A549 (cell line): Measurements from ENCODE around the gene CREB5. TPM values are rescaled to one million over a fixed set of nuclear protein-coding genes. Genes with fewer than 3 reads are reported as not detected.

Experiments used
- ATAC-seq, 2 experiments: fragments of 200-7000 bp in 1 of 2; fragments of >200 bp in 1 of 2; cut with Nextera tagmentation in 1 of 2; cut with Tn5 transposase in 1 of 2; 3 replicates each; pipeline versions ENCODE4 v1.8.0 to v1.9.1; 2018 to 2020; ENCODE audit warnings: mild to moderate bottlenecking in 1 of 2, moderate library complexity in 1 of 2
- CTCF ChIA-PET: fragments of 300-600 bp; sonication (Branson Sonifier 250); formaldehyde crosslinking; extraction: SDS; loops from one replicate; lab custom pipeline; 2021; ENCODE audit warnings: antibody characterized with exemption, inconsistent platforms; lab: Yijun Ruan, JAX
- POLR2A ChIA-PET: fragments of 350-600 bp; formaldehyde crosslinking; extraction: SDS; loops from one replicate; lab custom pipeline; 2021; ENCODE audit warnings: antibody characterized with exemption, inconsistent platforms; lab: Yijun Ruan, JAX
- DNase-seq, 2 experiments: peaks; one replicate each; pipeline versions ENCODE4 v3.0.0 to v3.0.0-alpha.2; 2011 to 2016; ENCODE audit warnings: low read depth in 1 of 2, low spot score in 1 of 2
- FAIRE-seq: peaks from 2 replicates; lab custom pipeline; 2011; peaks lifted over from hg19 to GRCh38; lab: Jason Lieb, UNC
- H3K27ac ChIP-seq, 2 experiments: fragments of >200 bp; sonication (Bioruptor Twin); formaldehyde crosslinking; 3 replicates each; pipeline ENCODE4 v1.5.1; 2016 to 2017
- H3K4me1 ChIP-seq: fragments of >200 bp; sonication (Bioruptor Twin); formaldehyde crosslinking; 3 replicates; pipeline ENCODE4 v1.6.1; 2016
- H3K4me2 ChIP-seq: fragments of >200 bp; sonication (Bioruptor Twin); formaldehyde crosslinking; 3 replicates; pipeline ENCODE4 v1.6.1; 2016
- H3K4me3 ChIP-seq: fragments of >200 bp; sonication (Bioruptor Twin); formaldehyde crosslinking; 3 replicates; pipeline ENCODE4 v1.5.1; 2016
- H3K9me3 ChIP-seq: fragments of >200 bp; sonication (Bioruptor Twin); formaldehyde crosslinking; 3 replicates; pipeline ENCODE4 v1.6.1; 2016
- ATOH8 ChIP-seq: fragments of 250-450 bp; sonication (Bioruptor Pico); IDR thresholded peaks from 2 replicates; pipeline ENCODE4 v1.5.0; 2020; ENCODE audit warnings: low read depth, mild to moderate bottlenecking, moderate library complexity
- CEBPB ChIP-seq, 2 experiments: fragments of >200 bp in 1 of 2; sonication (Bioruptor Twin) in 1 of 2; formaldehyde crosslinking in 1 of 2; IDR thresholded peaks; 2 replicates each; pipeline ENCODE4 v1.6.1; 2012 to 2016
- CTCF ChIP-seq: fragments of >200 bp; sonication (Bioruptor Twin); formaldehyde crosslinking; IDR thresholded peaks from 3 replicates; pipeline ENCODE4 v1.5.1; 2016
- EHF ChIP-seq: fragments of 250-450 bp; sonication (Bioruptor Pico); IDR thresholded peaks from 2 replicates; pipeline ENCODE4 v1.5.0; 2020; ENCODE audit warnings: mild to moderate bottlenecking
- EHMT2 ChIP-seq: fragments of 200-600 bp; sonication (generic); IDR thresholded peaks from 2 replicates; pipeline ENCODE4 v1.6.1; 2016; ENCODE audit warnings: antibody characterized with exemption, low read depth, mild to moderate bottlenecking, moderate library complexity
- ELK1 ChIP-seq: fragments of 150-350 bp; IDR thresholded peaks from 2 replicates; pipeline ENCODE4 v1.6.1; 2014; ENCODE audit warnings: low read depth, mild to moderate bottlenecking, low read length
- FOXS1 ChIP-seq: fragments of 250-450 bp; sonication (Bioruptor Pico); IDR thresholded peaks from 2 replicates; pipeline ENCODE4 v1.5.0; 2020; ENCODE audit warnings: mild to moderate bottlenecking, moderate library complexity
- HDAC2 ChIP-seq: fragments of 200-600 bp; sonication (generic); IDR thresholded peaks from 2 replicates; pipeline ENCODE4 v1.6.1; 2016
- HEYL ChIP-seq: fragments of 250-450 bp; sonication (Bioruptor Pico); IDR thresholded peaks from 2 replicates; pipeline ENCODE4 v1.8.0; 2021; ENCODE audit warnings: mild to moderate bottlenecking, moderate library complexity
- HOXB13 ChIP-seq: fragments of 250-450 bp; sonication (Bioruptor Pico); IDR thresholded peaks from 2 replicates; pipeline ENCODE4 v1.5.0; 2020; ENCODE audit warnings: low read depth, mild to moderate bottlenecking, moderate library complexity
- JUN ChIP-seq, 2 experiments: fragments of >200 bp; sonication (Bioruptor Twin); formaldehyde crosslinking; IDR thresholded peaks; 2 replicates in 1 of 2; 3 replicates in 1 of 2; pipeline ENCODE4 v1.6.1; 2016 to 2017
- KDM5A ChIP-seq: fragments of 200-600 bp; sonication (generic); IDR thresholded peaks from 2 replicates; pipeline ENCODE4 v1.6.1; 2016; ENCODE audit warnings: antibody characterized with exemption, mild to moderate bottlenecking
- MAFK ChIP-seq: fragments of 450-650 bp; IDR thresholded peaks from 2 replicates; pipeline ENCODE4 v1.6.1; 2014; ENCODE audit not compliant: partially characterized antibody
- MAZ ChIP-seq: fragments of 150-350 bp; IDR thresholded peaks from 2 replicates; pipeline ENCODE4 v1.6.1; 2014; ENCODE audit warnings: antibody characterized with exemption, low read depth, low read length, borderline replicate concordance
- NPAS2 ChIP-seq: fragments of 250-450 bp; sonication (Bioruptor Pico); IDR thresholded peaks from 2 replicates; pipeline ENCODE4 v1.8.0; 2022; ENCODE audit warnings: mild to moderate bottlenecking, moderate library complexity, borderline replicate concordance
- NR3C1 ChIP-seq: fragments of >200 bp; sonication (Bioruptor Twin); formaldehyde crosslinking; IDR thresholded peaks from 3 replicates; pipeline ENCODE4 v1.6.1; 2017
- PBX3 ChIP-seq: IDR thresholded peaks from 2 replicates; pipeline ENCODE4 v1.6.1; 2012
- PHF8 ChIP-seq: fragments of 200-600 bp; sonication (generic); IDR thresholded peaks from 2 replicates; pipeline ENCODE4 v1.6.1; 2016; ENCODE audit warnings: low read depth, mild to moderate bottlenecking, antibody characterized with exemption, moderate library complexity, borderline replicate concordance
- POLR2AphosphoS2 ChIP-seq: conservative IDR thresholded peaks from 2 replicates; pipeline ENCODE4 v1.6.1; 2012; ENCODE audit warnings: low read length, improper control_type of control experiment, inconsistent platforms
- RARB ChIP-seq: fragments of 250-450 bp; sonication (Bioruptor Pico); IDR thresholded peaks from 2 replicates; pipeline ENCODE4 v1.8.0; 2021; ENCODE audit warnings: mild to moderate bottlenecking, moderate library complexity
- RCOR1 ChIP-seq: fragments of 150-350 bp; IDR thresholded peaks from 2 replicates; pipeline ENCODE4 v1.6.1; 2014; ENCODE audit warnings: antibody characterized with exemption, low read length, low read depth
- RNF2 ChIP-seq: fragments of 200-600 bp; sonication (generic); IDR thresholded peaks from 2 replicates; pipeline ENCODE4 v1.6.1; 2016; ENCODE audit warnings: low read depth, mild to moderate bottlenecking, antibody characterized with exemption, moderate library complexity, borderline replicate concordance
- SMC3 ChIP-seq: fragments of >200 bp; sonication (Bioruptor Twin); formaldehyde crosslinking; IDR thresholded peaks from 3 replicates; pipeline ENCODE4 v1.6.1; 2018; ENCODE audit warnings: inconsistent platforms
- SREBF2 ChIP-seq: fragments of 450-650 bp; IDR thresholded peaks from 2 replicates; pipeline ENCODE4 v1.6.1; 2014; ENCODE audit warnings: mild to moderate bottlenecking, moderate library complexity
- ZC3H11A ChIP-seq: fragments of 450-650 bp; IDR thresholded peaks from 2 replicates; pipeline ENCODE4 v1.6.1; 2014; ENCODE audit warnings: antibody characterized with exemption, mild to moderate bottlenecking
- ZFP36 ChIP-seq: fragments of 450-650 bp; IDR thresholded peaks from 2 replicates; pipeline ENCODE4 v1.6.1; 2014; ENCODE audit warnings: borderline replicate concordance; ENCODE audit not compliant: partially characterized antibody
- ZSCAN20 ChIP-seq: fragments of 250-450 bp; sonication (Bioruptor Pico); IDR thresholded peaks from 2 replicates; pipeline ENCODE4 v1.8.0; 2022; ENCODE audit warnings: mild to moderate bottlenecking, moderate library complexity
- WGBS: methylation state at CpG from one replicate; pipeline ENCODE4 v1.1.6; 2017; ENCODE audit errors: missing lambda C conversion rate; 5-methylcytosine and 5-hydroxymethylcytosine counted together
- polyA plus RNA-seq, 4 experiments: library from polyadenylated mRNA; depleted of rRNA in 3 of 4; stranded (reverse); fragments of >200 nt; fragmentation: RNase III in 1 of 4; extraction: RNeasy Plus Mini Kit Qiagen cat#74134 plus additional on column Dnase treatment in 1 of 4; gene quantifications; 2 replicates in 3 of 4; 3 replicates in 1 of 4; pipeline ENCODE4 v1.2.3, GENCODE V29; 2011 to 2017

Gene CREB5
- polyA plus RNA-seq, 2 of the 4 experiments (the other 2 are of a cell fraction): 0.61 to 1.5 TPM

GRCh38 chr7:28688651-28689050 is 276.3 kb downstream of the CREB5 start:
- H3K4me2 ChIP-seq: no peak overlapping the region
- no peak for ATAC-seq

GRCh38 chr7:28695300-28696295 is 283.3 kb downstream of the CREB5 start:
- H3K4me3 ChIP-seq: no peak overlapping the region
- no peak for ATAC-seq
- H3K9me3 ChIP-seq: no peaks in the 10 kb centered on the region
- DNase-seq: no peak
- H3K4me1 ChIP-seq: no peaks in the 10 kb centered on the region
- POLR2A ChIA-PET: no interaction called here
- FAIRE-seq: no peak
- CTCF ChIA-PET: interaction anchor here (0.9 to 1.2 kb wide), 3 partner anchors 13 to 28 kb away, joined by 3 to 4 read pairs (median 3); no protein-coding TSS in a partner anchor
- no peak overlapping the region for H3K27ac ChIP-seq
- H3K4me2 ChIP-seq: no peak overlapping the region
- WGBS: 44% methylated on average over 5 of the region's 5 CpGs
- no peak for TF ChIP-seq CTCF
- no peak for TF ChIP-seq NR3C1
- no peak for TF ChIP-seq MAZ
- TF ChIP-seq POLR2AphosphoS2: no peak
- TF ChIP-seq ZC3H11A: no peak
- no peak for TF ChIP-seq RNF2
- no peak for TF ChIP-seq EHMT2
- TF ChIP-seq ZFP36: no peak
- TF ChIP-seq PBX3: no peak
- TF ChIP-seq ZSCAN20: no peak
- no peak for TF ChIP-seq JUN (IDR thresholded peaks at IDR 0.05)
- no peak for TF ChIP-seq PHF8
- TF ChIP-seq HDAC2: no peak
- TF ChIP-seq HOXB13 (CRISPR knock-in tag): no peak
- no peak for TF ChIP-seq MAFK
- TF ChIP-seq SREBF2: no peak
- no peak for TF ChIP-seq HEYL (CRISPR knock-in tag)
- TF ChIP-seq ATOH8 (CRISPR knock-in tag): no peak

More at GRCh38 chr7:28688651-28689050, 276.3 kb downstream of the CREB5 start:
- Histone ChIP-seq H3K9me3 (no peaks in the 10 kb centered on the region), H3K27ac (no peak overlapping the region), H3K4me1 (peaks cover 16% of the 10 kb centered on the region), H3K4me3 (no peak overlapping the region)
- DNase-seq (no peak), FAIRE-seq (no peak)
- no peak for TF ChIP-seq CTCF
- TF ChIP-seq NPAS2: no peak
- no peak for TF ChIP-seq RCOR1
- TF ChIP-seq ELK1: no peak
- TF ChIP-seq ZSCAN20: no peak
- TF ChIP-seq FOXS1 (CRISPR knock-in tag): no peak
- TF ChIP-seq CEBPB (IDR thresholded peaks at IDR 0.05): no peak
- no peak for TF ChIP-seq RARB (CRISPR knock-in tag)
- no peak for TF ChIP-seq SMC3
- no peak for TF ChIP-seq NR3C1
- no peak for TF ChIP-seq KDM5A
- TF ChIP-seq ZC3H11A: no peak
- TF ChIP-seq EHF: no peak
- TF ChIP-seq MAFK: no peak
- CTCF ChIA-PET: no interaction called here
- 89% methylated on average over 5 of the region's 5 CpGs for WGBS
- POLR2A ChIA-PET: no interaction called here
